ENCODE data around the gene TCF21.

Gene TCF21

DNA sequence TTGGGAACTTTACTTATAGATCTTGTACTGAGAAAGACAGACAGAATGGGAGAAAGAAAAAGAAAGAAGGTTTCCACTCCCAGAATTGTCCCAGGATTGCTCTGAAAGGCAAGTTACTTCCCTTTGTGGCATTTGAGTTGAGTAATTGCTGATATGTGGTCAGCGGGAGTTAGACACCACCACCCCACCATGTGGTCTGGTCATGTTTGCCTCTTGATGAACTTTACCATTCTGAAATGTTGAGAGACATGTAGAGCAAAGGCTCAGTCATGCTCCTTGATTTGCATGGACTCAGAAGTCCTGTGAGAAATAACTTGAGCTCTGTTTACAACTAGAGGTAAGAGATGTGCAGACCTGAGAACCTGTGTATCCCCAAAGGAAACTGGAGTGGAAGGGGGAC, 17.1 kb downstream of the TCF21 start:
- Histone ChIP-seq H3K79me2 (ENCODE audit: insufficient read depth, low read length) (no peaks in the 10 kb centered on the region), H3K9ac (ENCODE audit: low read depth, low read length, poor library complexity, severe bottlenecking) (no peak overlapping the region), H3K27me3 (ENCODE audit: insufficient read depth, low read length, poor library complexity, severe bottlenecking) (peaks cover 6% of the 10 kb centered on the region), H3K9me3 (ENCODE audit: insufficient read depth, low read depth, low read length) (no peaks in the 10 kb centered on the region), H3K4me1 (ENCODE audit: insufficient read depth, low read length, poor library complexity, severe bottlenecking) (no peaks in the 10 kb centered on the region), H4K20me1 (ENCODE audit: insufficient read depth, low read length, poor library complexity, severe bottlenecking) (no peaks in the 10 kb centered on the region), H3K4me2 (ENCODE audit: low read depth, low read length, poor library complexity, severe bottlenecking) (no peak overlapping the region), H3K4me3 (ENCODE audit: low read length, poor library complexity, severe bottlenecking) (no peak overlapping the region), H3K9me2 (replicated peaks; ENCODE audit: low read depth, low read length) (no peaks in the 10 kb centered on the region), H3K36me3 (ENCODE audit: insufficient read depth, low read length) (no peaks in the 10 kb centered on the region), H3F3A (ENCODE audit: low read depth) (no peaks in the 10 kb centered on the region), H2AFZ (ENCODE audit: low read length) (no peak overlapping the region)
- TF ChIP-seq, protein P1, sequence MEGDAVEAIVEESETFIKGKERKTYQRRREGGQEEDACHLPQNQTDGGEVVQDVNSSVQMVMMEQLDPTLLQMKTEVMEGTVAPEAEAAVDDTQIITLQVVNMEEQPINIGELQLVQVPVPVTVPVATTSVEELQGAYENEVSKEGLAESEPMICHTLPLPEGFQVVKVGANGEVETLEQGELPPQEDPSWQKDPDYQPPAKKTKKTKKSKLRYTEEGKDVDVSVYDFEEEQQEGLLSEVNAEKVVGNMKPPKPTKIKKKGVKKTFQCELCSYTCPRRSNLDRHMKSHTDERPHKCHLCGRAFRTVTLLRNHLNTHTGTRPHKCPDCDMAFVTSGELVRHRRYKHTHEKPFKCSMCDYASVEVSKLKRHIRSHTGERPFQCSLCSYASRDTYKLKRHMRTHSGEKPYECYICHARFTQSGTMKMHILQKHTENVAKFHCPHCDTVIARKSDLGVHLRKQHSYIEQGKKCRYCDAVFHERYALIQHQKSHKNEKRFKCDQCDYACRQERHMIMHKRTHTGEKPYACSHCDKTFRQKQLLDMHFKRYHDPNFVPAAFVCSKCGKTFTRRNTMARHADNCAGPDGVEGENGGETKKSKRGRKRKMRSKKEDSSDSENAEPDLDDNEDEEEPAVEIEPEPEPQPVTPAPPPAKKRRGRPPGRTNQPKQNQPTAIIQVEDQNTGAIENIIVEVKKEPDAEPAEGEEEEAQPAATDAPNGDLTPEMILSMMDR (conservative IDR thresholded peaks at IDR 0.05; ENCODE audit: low read length) = no peak
- no peak for TF ChIP-seq EZH2phosphoT487 (IDR thresholded peaks at IDR 0.05; ENCODE audit: borderline replicate concordance)

DNA sequence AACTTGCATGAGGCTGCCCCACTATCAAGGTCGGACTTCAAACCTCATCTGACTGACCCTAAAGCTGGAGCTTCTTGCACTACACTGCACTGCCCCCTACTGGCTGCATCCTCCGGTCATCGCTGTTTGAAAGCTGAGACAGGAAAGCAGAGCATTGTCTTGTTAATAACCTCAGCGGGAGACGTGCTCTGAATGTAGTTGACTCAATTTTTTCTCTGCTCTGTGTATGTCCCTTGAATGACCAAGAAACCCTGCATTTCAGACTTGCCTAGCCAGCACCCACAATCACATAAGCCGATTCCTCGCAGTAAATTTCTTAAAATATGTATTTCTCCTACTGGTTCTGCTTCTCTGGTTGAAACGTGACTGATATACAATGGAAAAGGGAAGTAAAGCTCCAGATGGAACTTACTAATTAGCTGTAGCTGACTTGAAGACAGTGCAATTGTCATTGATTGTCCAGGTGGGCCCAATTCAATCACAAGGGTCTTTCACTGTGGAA, 27.8 kb downstream of the TCF21 start:
- peak overlapping the region; percentile 26 for H3K4me3 ChIP-seq (ENCODE audit: low read length, poor library complexity, severe bottlenecking)
- H2AFZ ChIP-seq (ENCODE audit: low read length) = peak overlapping the region; percentile 94
- no peak overlapping the region for H3K9ac ChIP-seq (ENCODE audit: low read depth, low read length, poor library complexity, severe bottlenecking)
- no peaks in the 10 kb centered on the region for H3K9me2 ChIP-seq (replicated peaks; ENCODE audit: low read depth, low read length)
- TF ChIP-seq, protein P1 (conservative IDR thresholded peaks at IDR 0.05; ENCODE audit: low read length) = peak; percentile 98
- TF ChIP-seq EZH2phosphoT487 (IDR thresholded peaks at IDR 0.05; ENCODE audit: borderline replicate concordance) = no peak
- H3K4me2 ChIP-seq (ENCODE audit: low read depth, low read length, poor library complexity, severe bottlenecking) = peak overlapping the region; percentile 66
- H3K9me3 ChIP-seq (ENCODE audit: insufficient read depth, low read depth, low read length) = no peaks in the 10 kb centered on the region
- H3F3A ChIP-seq (ENCODE audit: low read depth) = no peaks in the 10 kb centered on the region
- no peaks in the 10 kb centered on the region for H4K20me1 ChIP-seq (ENCODE audit: insufficient read depth, low read length, poor library complexity, severe bottlenecking)
- no peaks in the 10 kb centered on the region for H3K4me1 ChIP-seq (ENCODE audit: insufficient read depth, low read length, poor library complexity, severe bottlenecking)
- no peaks in the 10 kb centered on the region for H3K27me3 ChIP-seq (ENCODE audit: insufficient read depth, low read length, poor library complexity, severe bottlenecking)
- H3K79me2 ChIP-seq (ENCODE audit: insufficient read depth, low read length) = no peaks in the 10 kb centered on the region
- H3K36me3 ChIP-seq (ENCODE audit: insufficient read depth, low read length) = no peaks in the 10 kb centered on the region

DNA sequence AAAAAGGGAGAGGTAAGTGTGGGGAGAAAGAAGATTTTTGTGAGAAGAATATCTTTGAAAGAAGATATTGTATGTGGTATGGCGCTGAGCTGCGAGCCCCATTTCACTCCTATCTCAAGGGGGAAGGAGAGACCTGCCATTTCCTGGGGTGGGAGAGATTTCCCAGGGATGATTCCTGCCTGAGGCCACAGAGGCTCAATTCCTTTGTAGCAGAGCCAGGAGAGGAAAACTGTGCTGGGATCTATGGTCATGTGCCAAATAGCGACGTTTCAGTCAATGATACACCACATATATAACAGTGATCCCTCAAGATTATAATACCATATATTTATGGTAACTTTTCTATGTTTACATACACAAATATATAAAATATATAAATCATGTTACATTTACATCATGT, 28.9 kb downstream of the TCF21 start:
- Histone ChIP-seq H3K27me3 (ENCODE audit: insufficient read depth, low read length, poor library complexity, severe bottlenecking) (no peaks in the 10 kb centered on the region), H2AFZ (ENCODE audit: low read length) (no peak overlapping the region), H3K79me2 (ENCODE audit: insufficient read depth, low read length) (no peaks in the 10 kb centered on the region), H3K36me3 (ENCODE audit: insufficient read depth, low read length) (no peaks in the 10 kb centered on the region), H3K4me2 (ENCODE audit: low read depth, low read length, poor library complexity, severe bottlenecking) (no peak overlapping the region), H3K4me1 (ENCODE audit: insufficient read depth, low read length, poor library complexity, severe bottlenecking) (no peaks in the 10 kb centered on the region), H3K9me2 (replicated peaks; ENCODE audit: low read depth, low read length) (no peaks in the 10 kb centered on the region), H3K9ac (ENCODE audit: low read depth, low read length, poor library complexity, severe bottlenecking) (no peak overlapping the region), H3K9me3 (ENCODE audit: insufficient read depth, low read depth, low read length) (no peaks in the 10 kb centered on the region), H3F3A (ENCODE audit: low read depth) (no peaks in the 10 kb centered on the region), H3K4me3 (ENCODE audit: low read length, poor library complexity, severe bottlenecking) (no peak overlapping the region), H4K20me1 (ENCODE audit: insufficient read depth, low read length, poor library complexity, severe bottlenecking) (no peaks in the 10 kb centered on the region)
- TF ChIP-seq, protein P1 (conservative IDR thresholded peaks at IDR 0.05; ENCODE audit: low read length) = no peak
- no peak for TF ChIP-seq EZH2phosphoT487 (IDR thresholded peaks at IDR 0.05; ENCODE audit: borderline replicate concordance)
